H1 (cell line): Measurements from ENCODE around the gene RNF215. TPM values are rescaled to one million over a fixed set of nuclear protein-coding genes. Genes with fewer than 3 reads are reported as not detected.

Experiments
- CTCF ChIA-PET: fragments of 300-600 bp; sonication (Branson Sonifier 250); formaldehyde crosslinking; loops from one replicate; lab custom pipeline; 2021; ENCODE audit not compliant: partially characterized antibody; lab: Charles Lee
- POLR2A ChIA-PET: fragments of 300-600 bp; sonication (Branson Sonifier 250); formaldehyde crosslinking; loops from one replicate; lab custom pipeline; 2021; ENCODE audit warnings: inconsistent platforms; ENCODE audit not compliant: partially characterized antibody; lab: Charles Lee
- DNase-seq, 2 experiments: peaks; one replicate each; pipeline versions ENCODE4 v3.0.0 to v3.0.0-alpha.2; 2010 to 2022; ENCODE audit warnings: low spot score in 2 of 2, low read depth in 1 of 2, mixed read lengths in 1 of 2
- FAIRE-seq: peaks from 2 replicates; lab custom pipeline; 2011; peaks lifted over from hg19 to GRCh38; lab: Jason Lieb, UNC
- H2AFZ ChIP-seq: 2 replicates; pipeline ENCODE4 v1.8.1; 2012; ENCODE audit warnings: low read length, inconsistent platforms
- H2AK5ac ChIP-seq: 2 replicates; pipeline ENCODE4 v1.6.1; 2013; ENCODE audit warnings: low read depth, low read length
- H2BK120ac ChIP-seq: replicated peaks from 2 replicates; pipeline ENCODE3; 2013; ENCODE audit warnings: low read depth, low read length, inconsistent platforms
- H2BK12ac ChIP-seq: 2 replicates; pipeline ENCODE4 v1.6.1; 2013; ENCODE audit warnings: low read depth, low read length
- H2BK15ac ChIP-seq: 2 replicates; pipeline ENCODE4 v1.6.1; 2013; ENCODE audit warnings: low read length
- H2BK20ac ChIP-seq: 2 replicates; pipeline ENCODE4 v1.6.1; 2013; ENCODE audit warnings: low read length
- H2BK5ac ChIP-seq: 2 replicates; pipeline ENCODE4 v1.6.1; 2013; ENCODE audit warnings: low read depth, low read length
- H3K14ac ChIP-seq: 2 replicates; pipeline ENCODE4 v1.6.1; 2013; ENCODE audit warnings: inconsistent platforms; ENCODE audit not compliant: insufficient read length
- H3K18ac ChIP-seq: 2 replicates; pipeline ENCODE4 v1.6.1; 2013; ENCODE audit warnings: low read length; ENCODE audit errors: extremely low read depth
- H3K23ac ChIP-seq: 2 replicates; pipeline ENCODE4 v1.6.1; 2013; ENCODE audit warnings: inconsistent platforms; ENCODE audit not compliant: insufficient read length
- H3K23me2 ChIP-seq: 2 replicates; pipeline ENCODE4 v1.6.1; 2013; ENCODE audit warnings: low read depth, low read length
- H3K27ac ChIP-seq: 2 replicates; pipeline ENCODE4 v1.6.1; 2011; ENCODE audit warnings: low read depth, low read length, inconsistent platforms
- H3K27me3 ChIP-seq, 4 experiments: replicated peaks in 1 of 4; 1 replicate in 1 of 4; 2 replicates in 3 of 4; pipeline versions ENCODE4 v1.6.1 to v1.8.1; 2011 to 2013; ENCODE audit warnings: low read length in 3 of 4, mild to moderate bottlenecking in 3 of 4, inconsistent platforms in 2 of 4, mixed read lengths in 2 of 4, moderate library complexity in 1 of 4; ENCODE audit not compliant: control insufficient read depth in 3 of 4, insufficient read depth in 3 of 4; ENCODE audit errors: extremely low read depth in 1 of 4
- H3K36me3 ChIP-seq, 4 experiments: 2 replicates each; pipeline versions ENCODE4 v1.6.1 to v1.8.1; 2011 to 2013; ENCODE audit warnings: mild to moderate bottlenecking in 4 of 4, low read length in 3 of 4, moderate library complexity in 2 of 4, control low read depth in 1 of 4, inconsistent platforms in 1 of 4; ENCODE audit not compliant: insufficient read depth in 4 of 4, control insufficient read depth in 2 of 4
- H3K4ac ChIP-seq: replicated peaks from 2 replicates; pipeline ENCODE3; 2013; ENCODE audit warnings: low read length, low read depth, mixed read lengths, inconsistent platforms; ENCODE audit not compliant: insufficient read length
- H3K4me1 ChIP-seq, 4 experiments: replicated peaks in 1 of 4; 1 replicate in 1 of 4; 2 replicates in 3 of 4; pipeline versions ENCODE4 v1.6.1 to v1.8.1; 2011 to 2013; ENCODE audit warnings: low read length in 3 of 4, inconsistent platforms in 2 of 4, mixed read lengths in 1 of 4; ENCODE audit not compliant: insufficient read depth in 4 of 4, control insufficient read depth in 3 of 4
- H3K4me2 ChIP-seq, 2 experiments: 2 replicates each; pipeline versions ENCODE4 v1.6.1 to v1.8.1; 2011 to 2013; ENCODE audit warnings: low read depth in 2 of 2, low read length in 2 of 2, control low read depth in 1 of 2, inconsistent platforms in 1 of 2, mild to moderate bottlenecking in 1 of 2; ENCODE audit not compliant: insufficient read depth in 1 of 2
- H3K4me3 ChIP-seq, 4 experiments: fragments of 200-600, 300-600 bp in 1 of 4; sonication (generic), shearing (Covaris generic), sonication (Bioruptor Twin) in 1 of 4; 2 replicates each; pipeline versions ENCODE4 v1.5.1 to v1.8.1; 2011 to 2016; ENCODE audit warnings: low read length in 4 of 4, low read depth in 3 of 4, control low read depth in 2 of 4, inconsistent platforms in 2 of 4, mild to moderate bottlenecking in 2 of 4, mixed read lengths in 1 of 4, moderate library complexity in 1 of 4; ENCODE audit not compliant: insufficient read depth in 2 of 4; ENCODE audit errors: extremely low read depth in 1 of 4
- H3K56ac ChIP-seq: replicated peaks from 2 replicates; pipeline ENCODE3; 2013; ENCODE audit warnings: low read depth, mild to moderate bottlenecking, mixed read lengths, low read length, inconsistent platforms; ENCODE audit not compliant: insufficient read length
- H3K79me1 ChIP-seq: 2 replicates; pipeline ENCODE4 v1.6.1; 2013; ENCODE audit warnings: low read depth, low read length, control low read depth
- H3K79me2 ChIP-seq, 2 experiments: 2 replicates each; pipeline versions ENCODE4 v1.6.1 to v1.8.1; 2012 to 2013; ENCODE audit warnings: low read length in 2 of 2, mild to moderate bottlenecking in 2 of 2, inconsistent platforms in 1 of 2; ENCODE audit not compliant: insufficient read depth in 2 of 2, control insufficient read depth in 1 of 2
- H3K9ac ChIP-seq, 4 experiments: replicated peaks in 1 of 4; 1 replicate in 1 of 4; 2 replicates in 3 of 4; pipeline versions ENCODE4 v1.6.1 to v1.8.1; 2011 to 2013; ENCODE audit warnings: low read depth in 3 of 4, low read length in 3 of 4, control low read depth in 2 of 4, mild to moderate bottlenecking in 2 of 4, moderate library complexity in 2 of 4, inconsistent platforms in 1 of 4; ENCODE audit errors: extremely low read depth in 1 of 4
- H3K9me3 ChIP-seq, 2 experiments: 2 replicates each; pipeline versions ENCODE4 v1.6.1 to v1.8.1; 2012 to 2013; ENCODE audit warnings: mild to moderate bottlenecking in 2 of 2, moderate library complexity in 2 of 2, control low read depth in 1 of 2, inconsistent platforms in 1 of 2, low read depth in 1 of 2, low read length in 1 of 2, mixed read lengths in 1 of 2; ENCODE audit not compliant: insufficient read depth in 2 of 2
- H4K20me1 ChIP-seq, 2 experiments: replicated peaks in 1 of 2; 2 replicates each; pipeline versions ENCODE3 to v1.8.1; 2011 to 2013; ENCODE audit warnings: inconsistent platforms in 2 of 2, low read length in 2 of 2, mild to moderate bottlenecking in 1 of 2; ENCODE audit not compliant: insufficient read depth in 2 of 2, control insufficient read depth in 1 of 2
- H4K5ac ChIP-seq: 2 replicates; pipeline ENCODE4 v1.6.1; 2013; ENCODE audit warnings: low read length, low read depth, mixed read lengths, inconsistent platforms; ENCODE audit not compliant: insufficient read length
- H4K8ac ChIP-seq: 2 replicates; pipeline ENCODE4 v1.8.0; 2013; ENCODE audit warnings: mild to moderate bottlenecking, moderate library complexity, low read length, inconsistent platforms; ENCODE audit not compliant: insufficient read depth; ENCODE audit errors: extremely low read depth
- H4K91ac ChIP-seq: replicated peaks from 2 replicates; pipeline ENCODE3; 2013; ENCODE audit warnings: low read length, mixed read lengths, inconsistent platforms; ENCODE audit not compliant: insufficient read length
- ATF2 ChIP-seq: IDR thresholded peaks from 2 replicates; pipeline ENCODE4 v1.6.1; 2012; ENCODE audit warnings: low read length, inconsistent platforms
- BACH1 ChIP-seq: IDR thresholded peaks from 2 replicates; pipeline ENCODE4 v1.6.1; 2012; ENCODE audit warnings: low read length, improper control_type of control experiment
- CEBPB ChIP-seq: IDR thresholded peaks from 2 replicates; pipeline ENCODE4 v1.6.1; 2012; ENCODE audit warnings: low read depth, low read length
- CHD1 ChIP-seq: IDR thresholded peaks from 2 replicates; pipeline ENCODE4 v1.6.1; 2012; ENCODE audit warnings: low read depth, low read length, improper control_type of control experiment
- EGR1 ChIP-seq: IDR thresholded peaks from 2 replicates; pipeline ENCODE4 v1.6.1; 2011; ENCODE audit warnings: low read depth, low read length, borderline replicate concordance
- PHF8 ChIP-seq: fragments of 200-600 bp; sonication (generic); conservative IDR thresholded peaks from 2 replicates; pipeline ENCODE4 v1.7.1; 2012; ENCODE audit warnings: low read depth, mild to moderate bottlenecking, inconsistent platforms, low read length, moderate library complexity
- POLR2A ChIP-seq, 2 experiments: IDR thresholded peaks; 1 replicate in 1 of 2; 2 replicates in 1 of 2; pipeline ENCODE4 v1.6.1; 2011; ENCODE audit warnings: low read depth in 2 of 2, low read length in 2 of 2, mild to moderate bottlenecking in 2 of 2; ENCODE audit errors: control extremely low read depth in 1 of 2
- POU5F1 ChIP-seq: IDR thresholded peaks from 2 replicates; pipeline ENCODE4 v1.6.1; 2011; ENCODE audit warnings: low read depth, mild to moderate bottlenecking, low read length, moderate library complexity
- RNF2 ChIP-seq: fragments of 200-900, 300-1000 bp; sonication (generic); IDR thresholded peaks from 2 replicates; pipeline ENCODE4 v1.7.1; 2016; ENCODE audit warnings: borderline replicate concordance, low read depth, mild to moderate bottlenecking, antibody characterized with exemption, low read length; ENCODE audit not compliant: poor library complexity, severe bottlenecking; ENCODE audit errors: missing control alignments
- SIX5 ChIP-seq: IDR thresholded peaks from 2 replicates; pipeline ENCODE4 v1.6.1; 2011; ENCODE audit warnings: mild to moderate bottlenecking, low read depth, low read length
- TCF12 ChIP-seq: IDR thresholded peaks from 2 replicates; pipeline ENCODE4 v1.6.1; 2011; ENCODE audit warnings: low read depth, mild to moderate bottlenecking, low read length
- USF2 ChIP-seq: IDR thresholded peaks from 2 replicates; pipeline ENCODE4 v1.6.1; 2011; ENCODE audit warnings: low read length, improper control_type of control experiment
- WGBS, 2 experiments: shearing (Covaris generic) in 1 of 2; methylation state at CpG; one replicate each; pipeline versions ENCODE4 v1.1.6 to v1.1.7; 2013 to 2015; ENCODE audit warnings: low lambda C conversion rate in 2 of 2, mixed read lengths in 2 of 2, inconsistent platforms in 1 of 2, low coverage in 1 of 2, missing lambda C conversion rate in 1 of 2; ENCODE audit not compliant: insufficient replicate concordance in 2 of 2, insufficient coverage in 1 of 2, insufficient read length in 1 of 2; ENCODE audit errors: extremely low coverage in 1 of 2, missing lambda C conversion rate in 1 of 2; 5-methylcytosine and 5-hydroxymethylcytosine counted together
- polyA plus RNA-seq, 7 experiments: library from polyadenylated mRNA; depleted of rRNA in 3 of 7; stranded (reverse) in 5 of 7; unstranded in 2 of 7; fragments of >200 nt in 5 of 7; fragments of 200-250 nt in 2 of 7; gene quantifications; 1 replicate in 5 of 7; 2 replicates in 1 of 7; 4 replicates in 1 of 7; pipeline versions ENCODE4 v1.2.1 to v1.2.3, GENCODE V29; 2011 to 2013; ENCODE audit warnings: missing spikeins in 2 of 7, mixed read lengths in 2 of 7
- total RNA-seq: library from RNA; stranded (reverse); fragmentation: NEBNext Ultra II Directional; extraction: Animal tissue kit (Norgen Biotek cat#: 25700); gene quantifications from 2 replicates; pipeline ENCODE4 v1.2.1, GENCODE V29; 2021

The RNF215 gene
- total and polyA plus RNA-seq, 2 of the 8 experiments (the other 6 are each of a cell fraction or from before 2014, with no cell fraction given) = 13.1 to 19.0 TPM

- WGBS, 2 experiments = 94% methylated on average over 4 of the region's 4 CpGs; no CpG with 5 or more reads in 1 of the 2 experiments
- Histone ChIP-seq H2BK120ac (no peak overlapping the region), H3K23ac (no peak overlapping the region), H2BK5ac (no peak overlapping the region), H4K8ac (no peak overlapping the region), H3K79me2 (peaks cover 0 to 35% of the 10 kb centered on the region in 2 experiments; a peak in 2 of 4 replicates), H3K9me3 (no peaks in the 10 kb centered on the region), H2AK5ac (no peak overlapping the region), H4K20me1 (peaks cover 12 to 24% of the 10 kb centered on the region in 2 experiments), H3K4me3 (no peak overlapping the region), H3K36me3 (peaks cover 28 to 86% (median 65%) of the 10 kb centered on the region in 4 experiments), H3K4ac (no peak overlapping the region), H3K14ac (no peak overlapping the region), H4K5ac (no peak overlapping the region), H3K9ac (no peak overlapping the region), H2BK20ac (no peak overlapping the region), H2BK15ac (no peak overlapping the region), H3K79me1 (no peaks in the 10 kb centered on the region; the same call in 1 of the 2 replicates), H2BK12ac (no peak overlapping the region), H3K23me2 (no peaks in the 10 kb centered on the region), H3K4me1 (no peaks in the 10 kb centered on the region), H4K91ac (no peak overlapping the region), H3K18ac (no peak overlapping the region), H2AFZ (no peak overlapping the region), H3K27ac (no peak overlapping the region), H3K4me2 (no peak overlapping the region), H3K56ac (no peak overlapping the region), H3K27me3 (no peaks in the 10 kb centered on the region)
- DNase-seq = no peak
- no peak for FAIRE-seq
- ChIA-PET POLR2A (interaction anchor here (1.2 to 1.5 kb wide), 3 partner anchors 8 to 12 kb away, joined by 3 to 5 read pairs (median 4); partner anchors contain the start of genes CCDC157 and SF3A1), CTCF (interaction anchor here (0.6 to 1.5 kb wide), 3 partner anchors 12 to 129 kb away, joined by 3 read pairs; no protein-coding TSS in a partner anchor)
- TF ChIP-seq CEBPB (no peak), EGR1 (no peak), RNF2 (no peak), ATF2 (no peak), POLR2A (IDR thresholded peaks at IDR 0.05; ENCODE audit: control extremely low read depth in 1 of 2, low read depth in 2 of 2, low read length in 2 of 2) (no peak), USF2 (no peak), TCF12 (no peak), PHF8 (no peak), BACH1 (no peak), CHD1 (no peak), POU5F1 (no peak), SIX5 (no peak)
Observed at GRCh38 chr22:30348809-30349208, 38.4 kb downstream of the RNF215 start.
